ENCODE results near the gene KBTBD8.

- TF ChIP-seq CTCF (IDR thresholded peaks at IDR 0.05): no peak
- no peak for TF ChIP-seq POLR2A (IDR thresholded peaks at IDR 0.05)
Measured at GRCh38 chr3:66949898-66950297, 48.2 kb upstream of the KBTBD8 start.

Measured in Peyer's patch (tissue), 4 donors.